ENCODE data around the gene NHSL1. TPM values are rescaled to one million over a fixed set of nuclear protein-coding genes. Genes with fewer than 3 reads are reported as not detected.

NHSL1 gene
- total and polyA plus RNA-seq, 7 donors: 0.08 to 2.3 (median 1.2) TPM

- H3K9me3 ChIP-seq: no peaks in the 10 kb centered on the region
- H3K4me3 ChIP-seq: no peak overlapping the region
- no peak overlapping the region for H3K27ac ChIP-seq
- H3K4me1 ChIP-seq: no peaks in the 10 kb centered on the region
- no peak for ATAC-seq
- intact Hi-C loops (cut with DNase I): no loop called here
- no peaks in the 10 kb centered on the region for H3K27me3 ChIP-seq (ENCODE audit: insufficient read depth in 3 of 3, low read length in 2 of 3)
- no peaks in the 10 kb centered on the region for H3K36me3 ChIP-seq (ENCODE audit: insufficient read depth in 1 of 2, low read depth in 1 of 2)
- WGBS, 3 donors: 40 to 55% (median 44%) methylated on average over 11 of the region's 11 CpGs
- DNase-seq: no peak
- no peak for TF ChIP-seq CTCF (IDR thresholded peaks at IDR 0.05)
Measured at GRCh38 chr6:138526822-138527235, 27.5 kb upstream of the NHSL1 start.

GRCh38 chr6:138525355-138525754 is 26.1 kb upstream of the NHSL1 start:
- Histone ChIP-seq H3K27ac (no peak overlapping the region), H3K4me1 (no peaks in the 10 kb centered on the region), H3K27me3 (ENCODE audit: insufficient read depth in 3 of 3, low read length in 2 of 3) (no peaks in the 10 kb centered on the region), H3K36me3 (ENCODE audit: insufficient read depth in 1 of 2, low read depth in 1 of 2) (no peaks in the 10 kb centered on the region), H3K4me3 (no peak overlapping the region), H3K9me3 (no peaks in the 10 kb centered on the region)
- intact Hi-C loops (cut with DNase I): no loop called here
- WGBS, 3 donors: 82 to 89% (median 85%) methylated on average over 4 of the region's 4 CpGs
- no peak for ATAC-seq
- TF ChIP-seq CTCF (IDR thresholded peaks at IDR 0.05): no peak
- no peak for DNase-seq

- Histone ChIP-seq H3K9me3 (no peaks in the 10 kb centered on the region), H3K4me1 (no peaks in the 10 kb centered on the region), H3K36me3 (ENCODE audit: insufficient read depth in 1 of 2, low read depth in 1 of 2) (no peaks in the 10 kb centered on the region), H3K27me3 (ENCODE audit: insufficient read depth in 3 of 3, low read length in 2 of 3) (no peaks in the 10 kb centered on the region), H3K27ac (no peak overlapping the region), H3K4me3 (no peak overlapping the region)
- ATAC-seq (no peak), DNase-seq (no peak)
- intact Hi-C loops (cut with DNase I): no loop called here
- 37 to 38% (median 37%) methylated on average over 2 of the region's 2 CpGs for WGBS, 3 donors
- no peak for TF ChIP-seq CTCF (IDR thresholded peaks at IDR 0.05)
Measured at GRCh38 chr6:138524526-138524925, 25.2 kb upstream of the NHSL1 start.

GRCh38 chr6:138523347-138524210 is 24.3 kb upstream of the NHSL1 start:
- WGBS, 3 donors: 78 to 83% (median 80%) methylated on average over 7 of the region's 7 CpGs
- Histone ChIP-seq H3K27me3 (ENCODE audit: insufficient read depth in 3 of 3, low read length in 2 of 3) (no peaks in the 10 kb centered on the region), H3K9me3 (no peaks in the 10 kb centered on the region), H3K27ac (no peak overlapping the region), H3K4me3 (no peak overlapping the region), H3K4me1 (no peaks in the 10 kb centered on the region), H3K36me3 (ENCODE audit: insufficient read depth in 1 of 2, low read depth in 1 of 2) (no peaks in the 10 kb centered on the region)
- TF ChIP-seq CTCF (IDR thresholded peaks at IDR 0.05): no peak
- ATAC-seq (no peak), DNase-seq (no peak)
- intact Hi-C loops (cut with DNase I): no loop called here

All from psoas muscle (tissue), 8 donors.